Activated CD8-positive, alpha-beta memory T cell treated with anti-CD3 and anti-CD28 coated beads, Interleukin-2, amount 50 U/mL, for 4 hours (primary cell): ENCODE results near the gene SCML1.
A peak's percentile ranks its signal among the peaks of the same experiment; 100 is the strongest.
"Not testable (repeated sequence)": the region's sequence is repeated elsewhere in the genome, so short reads cannot be mapped to it uniquely, and the experiment has no call there.

Experiments used
- DNase-seq: peaks from one replicate; pipeline ENCODE4 v3.0.0-alpha.2; 2020

The SCML1 gene

DNA sequence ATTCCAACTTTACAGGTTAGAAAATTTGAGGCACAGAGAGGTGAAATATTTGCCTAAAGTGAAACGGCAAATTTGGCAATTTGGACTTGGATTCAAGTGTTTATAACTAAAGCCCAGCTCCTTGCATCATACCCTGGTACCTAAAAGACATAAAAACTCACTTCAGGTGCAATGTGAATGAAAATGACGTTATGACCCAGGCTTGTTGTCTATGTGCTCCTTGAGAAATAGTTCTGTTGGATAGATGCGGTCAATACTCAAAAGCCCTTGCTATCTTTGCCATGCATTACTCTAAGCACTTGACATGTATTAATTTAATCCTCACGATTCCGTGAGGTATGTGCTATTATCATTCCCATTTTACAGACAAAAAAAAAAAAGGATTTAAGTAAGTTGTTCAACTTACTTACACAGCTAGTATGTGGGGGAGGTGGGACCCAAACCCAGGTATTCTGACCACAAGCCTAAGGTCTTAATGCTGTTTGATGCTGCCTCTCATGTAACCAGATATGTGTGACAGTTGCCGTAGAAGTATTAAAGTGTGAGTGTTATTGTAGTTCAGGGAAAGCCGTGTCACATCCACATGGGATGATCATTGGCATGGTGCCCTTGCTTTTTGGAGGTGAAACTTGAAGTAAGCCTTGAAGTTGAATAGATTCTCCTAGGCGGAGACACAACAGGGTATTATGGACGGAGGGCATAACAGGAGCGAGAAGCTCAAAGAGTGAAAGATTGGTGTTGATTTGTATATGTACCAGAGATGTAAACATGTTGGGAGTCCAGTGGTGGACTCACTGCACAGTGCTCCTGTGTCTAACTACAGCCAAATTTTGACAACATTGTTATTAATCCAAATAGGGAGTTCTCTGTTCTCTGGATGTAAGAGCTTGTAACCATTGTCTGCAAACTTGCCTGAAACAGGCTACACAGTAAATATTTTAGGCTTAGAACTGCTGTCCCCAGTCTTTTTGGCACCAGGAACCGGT is 3.1 kb downstream of the SCML1 start:
- no peak for DNase-seq

DNA sequence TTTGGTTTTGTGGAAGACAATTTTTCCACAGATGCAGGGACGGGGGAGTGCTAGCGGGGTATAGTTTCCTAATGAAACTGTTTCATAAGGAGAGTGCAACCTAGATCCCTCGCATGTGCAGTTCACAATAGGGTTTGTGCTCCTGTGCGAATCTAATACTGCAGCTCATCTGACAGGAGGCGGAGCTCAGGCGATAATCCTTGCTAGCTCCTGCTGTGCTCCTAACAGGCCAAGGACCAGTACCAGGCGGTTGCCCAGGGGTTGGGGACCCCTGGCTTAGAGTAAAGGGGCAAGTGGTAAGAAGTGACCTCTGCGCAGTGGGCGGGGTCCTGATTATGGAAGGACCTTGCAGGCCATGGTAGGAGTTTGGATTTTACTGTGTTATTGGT is 3.8 kb downstream of the SCML1 start:
- DNase-seq, result no peak

GRCh38 chrX:17743913-17744312 is 6.6 kb downstream of the SCML1 start:
- DNase-seq, result no peak

GRCh38 chrX:17744896-17745523 is 7.7 kb downstream of the SCML1 start:
- DNase-seq, result no peak

- DNase-seq, result no peak
Observed at GRCh38 chrX:17747692-17748091, 10.4 kb downstream of the SCML1 start.

DNA sequence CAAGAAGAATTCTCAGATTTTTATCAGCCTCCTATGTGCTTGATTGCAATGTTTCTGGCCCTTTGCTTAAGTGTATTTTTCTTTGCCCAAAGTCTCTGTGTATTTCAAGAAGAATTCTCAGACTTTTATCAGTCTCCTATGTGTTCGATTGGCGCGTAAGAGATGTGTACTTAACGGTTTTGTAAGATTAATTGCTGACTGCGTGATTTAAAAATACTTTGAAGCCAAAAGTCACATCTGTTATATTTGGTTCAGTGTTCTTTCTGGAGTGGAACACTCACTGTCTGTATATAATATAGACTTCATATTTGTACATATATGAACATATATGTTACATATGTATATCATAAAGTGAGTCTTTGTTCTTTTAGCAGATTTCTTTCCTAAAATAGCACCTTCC is 11.4 kb downstream of the SCML1 start:
- no peak for DNase-seq

DNA sequence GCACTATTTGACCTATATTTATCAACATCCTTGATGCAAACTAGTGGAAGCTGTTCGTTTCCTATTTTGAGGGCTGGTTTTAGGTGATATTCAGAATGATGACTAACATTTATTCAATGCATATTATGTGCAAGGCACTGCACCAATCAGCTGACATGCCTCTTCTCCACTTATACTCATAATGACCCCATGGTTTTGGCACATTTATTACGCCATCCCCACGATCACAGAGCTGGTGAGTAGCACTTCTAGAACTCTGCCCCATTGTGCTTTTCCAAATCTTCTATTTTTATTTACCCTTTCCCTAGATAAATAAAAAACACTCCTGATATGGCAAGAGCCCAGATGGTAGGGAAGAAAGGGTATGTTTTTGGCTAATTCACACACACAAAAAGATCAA is 13.1 kb downstream of the SCML1 start:
- DNase-seq, result no peak

- no peak for DNase-seq
Observed at GRCh38 chrX:17758382-17758781, 21.1 kb downstream of the SCML1 start.

GRCh38 chrX:17759990-17760389 is 22.7 kb downstream of the SCML1 start:
- DNase-seq, result no peak

DNA sequence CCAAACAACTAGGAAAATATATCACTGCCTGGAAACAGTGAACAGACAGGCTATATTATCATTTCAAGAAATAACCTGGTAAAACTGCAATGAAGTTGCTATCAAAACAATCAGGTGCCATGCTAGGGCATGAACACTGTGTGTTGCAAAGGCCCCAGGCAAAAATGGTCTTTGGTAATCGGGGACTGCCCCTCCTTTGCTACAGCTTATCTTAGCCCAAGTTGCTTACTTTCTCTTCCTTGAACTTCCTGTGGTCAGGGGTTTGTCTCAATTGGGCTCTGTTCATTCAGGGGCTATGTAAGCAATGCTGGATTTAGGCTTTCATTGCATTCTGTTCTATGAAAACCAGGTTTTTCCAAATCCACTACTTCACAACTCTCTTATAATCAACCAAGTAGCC is 30.4 kb downstream of the SCML1 start:
- DNase-seq, result no peak

- DNase-seq, result no peak
Observed at GRCh38 chrX:17768997-17769396, 31.7 kb downstream of the SCML1 start.

- no peak for DNase-seq
Observed at GRCh38 chrX:17769701-17770269, 32.5 kb downstream of the SCML1 start.

- DNase-seq, result no peak
Observed at GRCh38 chrX:17773221-17773876, 36.1 kb downstream of the SCML1 start.

GRCh38 chrX:17774053-17774452 is 36.8 kb downstream of the SCML1 start:
- no peak for DNase-seq

- no peak for DNase-seq
Observed at GRCh38 chrX:17778997-17779396, 41.7 kb downstream of the SCML1 start.

DNA sequence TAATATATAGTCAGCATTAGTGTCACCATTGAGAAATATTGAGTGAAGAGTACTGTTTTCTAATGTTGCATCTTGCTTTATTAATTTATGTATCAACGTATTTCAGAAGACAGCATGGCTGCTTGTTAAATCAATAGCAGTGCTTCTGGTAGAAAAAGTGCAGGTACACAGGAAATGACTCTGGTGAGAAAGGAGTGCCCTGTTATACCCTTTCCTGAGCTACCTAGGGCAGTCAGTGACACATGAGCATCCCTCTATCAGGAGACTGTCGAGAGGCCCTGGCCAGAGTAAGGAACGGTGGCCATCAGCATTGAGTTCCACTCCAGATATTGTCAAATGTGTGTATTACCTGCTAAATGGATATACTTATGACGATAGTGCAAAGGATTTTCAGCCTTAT is 42.1 kb downstream of the SCML1 start:
- no peak for DNase-seq

DNA sequence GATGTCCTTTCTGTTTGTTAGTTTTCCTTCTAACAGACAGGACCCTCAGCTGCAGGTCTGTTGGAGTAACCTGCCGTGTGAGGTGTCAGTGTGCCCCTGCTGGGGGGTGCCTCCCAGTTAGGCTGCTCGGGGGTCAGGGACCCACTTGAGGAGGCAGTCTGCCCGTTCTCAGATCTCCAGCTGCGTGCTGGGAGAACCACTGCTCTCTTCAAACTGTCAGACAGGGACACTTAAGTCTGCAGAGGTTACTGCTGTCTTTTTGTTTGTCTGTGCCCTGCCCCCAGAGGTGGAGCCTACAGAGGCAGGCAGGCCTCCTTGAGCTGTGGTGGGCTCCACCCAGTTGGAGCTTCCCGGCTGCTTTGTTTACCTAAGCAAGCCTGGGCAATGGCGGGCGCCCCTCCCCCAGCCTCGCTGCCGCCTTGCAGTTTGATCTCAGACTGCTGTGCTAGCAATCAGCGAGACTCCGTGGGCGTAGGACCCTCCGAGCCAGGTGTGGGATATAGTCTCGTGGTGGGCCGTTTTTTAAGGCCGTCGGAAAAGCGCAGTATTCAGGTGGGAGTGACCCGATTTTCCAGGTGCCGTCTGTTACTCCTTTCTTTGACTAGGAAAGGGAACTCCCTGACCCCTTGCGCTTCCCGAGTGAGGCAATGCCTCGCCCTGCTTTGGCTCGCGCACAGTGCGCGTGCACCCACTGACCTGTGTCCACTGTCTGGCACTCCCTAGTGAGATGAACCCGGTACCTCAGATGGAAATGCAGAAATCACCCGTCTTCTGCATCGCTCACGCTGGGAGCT is 49.5 kb downstream of the SCML1 start:
- not testable (repeated sequence) for DNase-seq

DNA sequence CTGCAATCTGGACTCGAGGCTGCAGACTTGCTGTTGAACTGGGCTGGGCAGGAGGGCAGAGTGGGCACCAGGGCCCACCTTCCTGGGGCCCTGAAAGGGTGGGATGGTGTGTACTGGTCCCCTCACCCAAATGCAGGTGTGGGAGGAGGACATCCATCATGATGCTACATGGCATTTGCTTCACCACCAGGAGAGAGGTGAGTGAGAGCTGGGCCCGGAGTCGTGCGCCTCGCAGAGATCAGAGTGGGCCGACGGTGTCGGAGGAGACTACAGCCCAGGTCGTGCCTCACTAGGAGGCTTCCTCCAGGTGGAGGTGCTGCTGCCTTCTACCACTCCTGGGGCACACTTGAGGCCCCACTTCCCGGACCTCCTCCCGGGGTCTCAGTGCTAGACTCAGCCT is 50.3 kb downstream of the SCML1 start:
- no peak for DNase-seq

DNA sequence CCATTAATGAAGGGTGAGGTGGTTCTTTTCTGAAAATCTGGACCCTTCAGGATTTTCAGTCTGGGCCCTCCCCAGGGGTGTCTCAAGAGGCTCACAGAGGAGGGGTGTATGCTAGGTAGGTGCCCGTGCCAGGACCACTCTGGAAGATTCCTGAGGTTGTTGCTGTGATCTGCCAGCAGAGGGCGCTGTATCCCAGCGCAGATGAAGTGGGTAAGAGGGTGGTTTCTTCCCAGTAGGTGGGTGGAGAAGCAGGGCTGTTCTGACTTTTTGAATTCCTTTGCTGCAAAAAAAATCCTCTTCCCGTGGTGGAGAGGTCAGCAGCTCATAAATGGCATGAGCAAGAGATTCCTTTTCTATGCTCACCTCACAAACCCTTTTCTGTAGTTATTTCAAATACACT is 51.1 kb downstream of the SCML1 start:
- DNase-seq, result peak; percentile 46

- DNase-seq, result no peak
Observed at GRCh38 chrX:17788956-17789562, 51.8 kb downstream of the SCML1 start.

DNA sequence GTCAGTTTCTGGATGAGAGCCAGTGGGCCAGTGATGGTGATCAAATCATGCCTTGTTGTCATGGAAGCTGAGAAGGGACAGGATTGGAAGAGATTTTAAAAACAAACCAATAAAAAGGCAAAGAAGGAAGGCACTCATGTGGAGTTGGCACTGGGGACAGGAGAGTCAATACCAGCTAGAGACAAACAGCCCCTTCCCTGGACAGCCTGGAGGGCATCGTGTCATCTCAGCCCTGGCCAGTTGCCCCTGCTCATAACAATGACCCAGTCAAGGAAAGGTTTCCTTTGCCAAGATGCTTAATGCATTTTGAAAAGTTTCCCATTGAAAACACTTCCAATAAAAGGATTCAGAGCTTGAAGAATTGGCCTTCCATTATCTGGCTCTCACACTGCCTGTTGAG is 55.5 kb downstream of the SCML1 start:
- no peak for DNase-seq

DNA sequence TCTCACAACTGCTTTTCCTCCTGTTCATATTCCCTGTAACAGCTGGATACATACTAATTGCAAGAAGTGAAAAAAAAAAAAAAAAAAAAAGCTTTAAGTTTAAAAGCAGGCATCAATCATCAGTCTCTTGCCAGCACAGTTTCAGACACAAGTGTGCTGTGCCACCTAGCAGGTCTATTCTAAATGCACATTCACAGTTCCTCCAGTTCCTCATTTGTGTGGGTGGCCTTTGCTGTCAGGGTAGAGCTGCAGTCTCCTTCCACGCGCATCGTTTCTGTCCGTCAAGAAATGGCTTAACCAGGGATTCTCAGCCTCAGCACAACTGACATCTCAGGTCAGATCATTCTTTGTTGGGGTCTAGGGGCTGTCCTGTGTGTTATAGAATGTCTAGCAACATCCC is 61.6 kb downstream of the SCML1 start:
- no peak for DNase-seq
